Measurements from ENCODE around the gene MED9. TPM values are rescaled to one million over a fixed set of nuclear protein-coding genes. Genes with fewer than 3 reads are reported as not detected.

The MED9 gene
- total RNA-seq, 6 donors from 2014 or later = 8.5 to 31.4 (median 13.9) TPM

DNA sequence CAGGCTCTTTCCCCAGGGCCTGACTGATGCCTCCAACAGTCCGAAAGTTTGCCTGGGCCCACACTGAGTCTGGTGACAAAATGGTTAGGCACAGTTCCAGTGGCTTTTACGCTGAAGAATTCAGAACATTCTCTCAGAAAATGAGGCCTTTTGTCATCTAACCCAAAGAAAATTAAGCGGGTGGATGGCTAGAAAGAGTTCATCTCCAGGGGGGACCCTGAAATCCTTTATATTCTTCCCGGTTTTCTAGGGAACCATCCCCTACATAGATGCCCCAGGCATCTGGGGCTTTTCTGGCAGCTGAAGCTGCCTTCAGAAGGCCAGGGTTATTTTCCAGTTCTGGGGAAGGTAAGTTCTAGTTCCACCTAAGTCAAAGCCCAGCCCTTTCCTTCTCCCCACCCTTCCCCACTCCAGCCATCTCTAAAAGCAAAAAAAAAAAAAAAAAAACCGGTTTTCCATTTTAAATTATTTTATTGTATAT, 17.2 kb downstream of the MED9 start:
- peak overlapping the region in 3 of 4 donors; percentile 65 to 79 (median 69) for H3K4me3 ChIP-seq
- DNase-seq = no peak
- TF ChIP-seq POLR2A (IDR thresholded peaks at IDR 0.05) = no peak
- H3K27me3 ChIP-seq = no peaks in the 10 kb centered on the region
- H3K27ac ChIP-seq = peak overlapping the region in 2 of 4 donors; percentile 15 to 61
- WGBS, 2 donors = 77 to 84% methylated on average over 5 of the region's 5 CpGs
- peaks cover 5 to 27% (median 22%) of the 10 kb centered on the region in 4 donors for H3K4me1 ChIP-seq
- H3K36me3 ChIP-seq = peaks cover 0 to 21% (median 17%) of the 10 kb centered on the region in 4 donors
- ATAC-seq (ENCODE audit: low FRiP score in 2 of 2) = no peak
- H3K9me3 ChIP-seq = no peaks in the 10 kb centered on the region

DNA sequence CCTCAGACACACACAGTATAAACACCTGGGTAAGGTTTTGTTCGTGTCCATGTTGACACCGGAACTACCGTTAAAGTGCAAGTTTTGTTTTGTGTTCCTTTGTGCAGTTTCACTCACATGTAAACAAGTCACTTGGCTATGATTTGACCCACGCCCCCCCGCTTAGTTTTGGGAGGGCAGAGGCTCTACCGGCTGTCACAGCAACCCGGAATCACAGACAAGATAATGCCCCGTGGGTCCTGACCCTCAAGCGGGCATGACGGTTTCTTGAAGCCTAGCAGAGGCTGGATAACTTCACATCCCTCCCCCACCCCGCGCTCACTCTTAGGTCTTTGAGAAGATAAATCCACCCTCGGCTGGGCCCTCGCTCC, 17.7 kb downstream of the MED9 start:
- WGBS, 2 donors = 41 to 50% methylated on average over 8 to 14 of the region's 14 CpGs
- Histone ChIP-seq H3K36me3 (peaks cover 0 to 21% (median 17%) of the 10 kb centered on the region in 4 donors), H3K27me3 (no peaks in the 10 kb centered on the region), H3K4me1 (peaks cover 5 to 27% (median 22%) of the 10 kb centered on the region in 4 donors), H3K9me3 (no peaks in the 10 kb centered on the region), H3K27ac (peak overlapping the region; percentile 86 to 88 (median 87)), H3K4me3 (peak overlapping the region; percentile 59 to 79 (median 67))
- DNase-seq (no peak), ATAC-seq (ENCODE audit: low FRiP score in 2 of 2) (no peak)
- TF ChIP-seq, protein P1, sequence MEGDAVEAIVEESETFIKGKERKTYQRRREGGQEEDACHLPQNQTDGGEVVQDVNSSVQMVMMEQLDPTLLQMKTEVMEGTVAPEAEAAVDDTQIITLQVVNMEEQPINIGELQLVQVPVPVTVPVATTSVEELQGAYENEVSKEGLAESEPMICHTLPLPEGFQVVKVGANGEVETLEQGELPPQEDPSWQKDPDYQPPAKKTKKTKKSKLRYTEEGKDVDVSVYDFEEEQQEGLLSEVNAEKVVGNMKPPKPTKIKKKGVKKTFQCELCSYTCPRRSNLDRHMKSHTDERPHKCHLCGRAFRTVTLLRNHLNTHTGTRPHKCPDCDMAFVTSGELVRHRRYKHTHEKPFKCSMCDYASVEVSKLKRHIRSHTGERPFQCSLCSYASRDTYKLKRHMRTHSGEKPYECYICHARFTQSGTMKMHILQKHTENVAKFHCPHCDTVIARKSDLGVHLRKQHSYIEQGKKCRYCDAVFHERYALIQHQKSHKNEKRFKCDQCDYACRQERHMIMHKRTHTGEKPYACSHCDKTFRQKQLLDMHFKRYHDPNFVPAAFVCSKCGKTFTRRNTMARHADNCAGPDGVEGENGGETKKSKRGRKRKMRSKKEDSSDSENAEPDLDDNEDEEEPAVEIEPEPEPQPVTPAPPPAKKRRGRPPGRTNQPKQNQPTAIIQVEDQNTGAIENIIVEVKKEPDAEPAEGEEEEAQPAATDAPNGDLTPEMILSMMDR (IDR thresholded peaks at IDR 0.05) = no peak
- no peak for TF ChIP-seq EP300 (IDR thresholded peaks at IDR 0.05)
- TF ChIP-seq POLR2A (IDR thresholded peaks at IDR 0.05) = no peak
- no peak for TF ChIP-seq POLR2AphosphoS5 (IDR thresholded peaks at IDR 0.05)

DNA sequence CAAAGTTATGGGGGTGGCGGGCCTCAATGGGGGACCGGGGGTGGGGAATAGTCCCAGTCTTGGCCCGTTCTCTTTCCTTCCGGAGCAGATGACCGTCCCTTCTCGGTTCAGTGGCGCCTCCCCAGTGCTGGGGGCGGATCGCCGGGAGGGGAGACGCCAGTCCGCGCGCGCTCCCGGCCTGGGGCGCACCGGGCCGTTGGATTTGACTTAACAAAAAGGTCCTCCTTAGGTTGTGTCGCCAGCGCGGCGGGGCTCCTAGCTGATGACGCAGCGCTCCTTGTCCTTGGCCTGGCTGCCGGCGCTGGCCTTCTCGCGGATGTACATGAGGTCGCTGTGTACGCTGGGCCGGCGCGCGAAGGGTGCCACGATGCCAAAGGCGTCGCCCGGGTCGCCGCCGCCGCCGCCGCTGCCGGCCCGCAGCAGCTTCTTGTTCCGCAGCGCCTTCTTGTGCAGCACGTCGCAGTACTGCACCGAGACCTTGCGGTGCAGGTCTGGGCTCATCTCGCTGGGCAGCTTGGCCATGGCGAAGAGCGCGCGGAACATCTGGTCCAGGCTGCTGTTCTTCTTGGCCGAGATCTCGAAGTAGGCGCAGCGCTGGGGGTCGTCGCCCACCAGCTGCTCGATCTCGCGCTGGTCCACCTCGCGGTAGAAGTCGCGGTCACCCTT, 18.2 kb downstream of the MED9 start:
- DNase-seq (peak; percentile 44 to 92), ATAC-seq (ENCODE audit: low FRiP score in 2 of 2) (peak in 1 of 2 donors; percentile 16)
- Histone ChIP-seq H3K9me3 (no peaks in the 10 kb centered on the region), H3K4me3 (peak overlapping the region; percentile 59 to 79 (median 67)), H3K4me1 (peaks cover 5 to 27% (median 22%) of the 10 kb centered on the region in 4 donors), H3K27me3 (no peaks in the 10 kb centered on the region), H3K27ac (peak overlapping the region; percentile 86 to 88 (median 87)), H3K36me3 (peaks cover 0 to 21% (median 17%) of the 10 kb centered on the region in 4 donors)
- WGBS, 2 donors = 6 to 20% methylated on average over 1 to 63 of the region's 71 CpGs
- TF ChIP-seq EP300 (IDR thresholded peaks at IDR 0.05) = no peak
- TF ChIP-seq POLR2AphosphoS5 (IDR thresholded peaks at IDR 0.05) = peak in 1 of 2 donors; percentile 9
- TF ChIP-seq POLR2A (IDR thresholded peaks at IDR 0.05) = peak in 1 of 4 donors; percentile 40
- TF ChIP-seq, protein P1 (IDR thresholded peaks at IDR 0.05) = peak in 1 of 6 experiments; percentile 15

DNA sequence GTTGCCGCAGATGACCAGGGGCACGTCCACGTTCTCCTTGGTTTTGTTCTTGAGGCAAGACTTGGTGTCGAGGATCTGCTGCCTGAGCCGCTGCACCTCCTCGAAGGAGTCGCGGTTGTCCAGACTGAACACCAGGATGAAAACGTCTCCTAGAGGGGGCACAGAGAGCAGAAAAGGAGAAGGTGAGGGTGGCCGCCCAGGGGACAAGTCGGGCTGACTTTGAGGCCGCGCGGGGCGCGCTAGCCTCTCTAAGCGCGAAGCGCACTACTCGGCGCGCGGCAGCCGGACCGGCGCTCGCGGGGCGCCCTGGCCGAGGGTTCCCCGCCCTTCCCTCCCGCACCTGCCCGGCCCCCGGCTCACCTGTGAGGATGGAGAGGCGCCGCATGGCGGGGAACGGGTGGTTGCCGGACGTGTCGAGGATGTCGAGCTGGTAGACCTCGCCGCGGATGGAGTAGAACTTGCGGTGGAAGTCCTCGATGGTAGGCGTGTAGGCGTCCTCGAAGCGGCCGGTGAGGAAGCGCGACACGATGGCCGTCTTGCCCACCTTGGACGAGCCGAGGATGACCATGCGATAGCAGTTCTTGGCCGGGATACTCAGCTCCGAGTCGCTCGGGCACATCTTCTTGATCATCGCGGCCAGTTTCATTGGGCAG, 18.9 kb downstream of the MED9 start:
- peak in 1 of 2 donors; percentile 13 for ATAC-seq (ENCODE audit: low FRiP score in 2 of 2)
- no peaks in the 10 kb centered on the region for H3K9me3 ChIP-seq
- TF ChIP-seq, protein P1 (IDR thresholded peaks at IDR 0.05) = no peak
- no peak for TF ChIP-seq EP300 (IDR thresholded peaks at IDR 0.05)
- H3K36me3 ChIP-seq = peaks cover 0 to 19% (median 16%) of the 10 kb centered on the region in 4 donors
- peaks cover 5 to 27% (median 22%) of the 10 kb centered on the region in 4 donors for H3K4me1 ChIP-seq
- peak; percentile 30 to 90 for DNase-seq
- WGBS, 2 donors = 0 to 1% methylated on average over 15 to 19 of the region's 65 CpGs
- H3K27me3 ChIP-seq = no peaks in the 10 kb centered on the region
- peak overlapping the region; percentile 59 to 79 (median 67) for H3K4me3 ChIP-seq
- H3K27ac ChIP-seq = peak overlapping the region; percentile 86 to 88 (median 87)

All from upper lobe of left lung (tissue), 6 donors.